Measurements from ENCODE around the gene KLHL12. TPM values are rescaled to one million over a fixed set of nuclear protein-coding genes. Genes with fewer than 3 reads are reported as not detected.

KLHL12 gene
- total RNA-seq, 1 donor = 29.6 TPM

DNA sequence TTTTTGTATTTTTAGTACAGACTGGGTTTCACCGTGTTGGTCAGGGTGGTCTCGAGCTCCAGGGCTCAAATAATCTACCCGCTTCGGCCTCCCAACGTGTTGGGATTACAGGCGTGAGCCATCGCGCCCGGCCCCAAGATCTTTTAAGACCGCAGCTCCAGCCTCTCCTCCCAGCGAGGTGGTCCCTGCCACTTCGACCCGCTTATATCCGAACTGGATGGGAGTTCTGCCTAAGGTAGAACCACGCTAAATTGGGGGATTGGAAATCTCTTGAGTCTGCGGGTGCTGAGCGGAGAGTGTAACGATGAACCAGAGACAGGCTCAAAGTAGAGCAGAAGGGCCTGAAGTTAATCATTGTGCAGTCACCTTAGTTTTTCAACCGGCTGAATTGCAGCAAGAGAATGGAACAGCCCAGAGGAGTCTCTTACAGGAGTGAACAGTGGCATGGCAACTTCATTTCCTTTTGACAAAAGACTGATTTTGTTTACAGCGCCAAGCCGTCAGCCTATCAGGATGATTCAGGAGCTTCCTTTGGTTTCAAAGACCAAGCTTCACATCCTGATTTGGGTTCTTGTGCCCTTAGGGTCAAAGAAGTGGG is 40.7 kb upstream of the KLHL12 start:
- no peak for DNase-seq (ENCODE audit: low read depth)
- TF ChIP-seq, protein P1, sequence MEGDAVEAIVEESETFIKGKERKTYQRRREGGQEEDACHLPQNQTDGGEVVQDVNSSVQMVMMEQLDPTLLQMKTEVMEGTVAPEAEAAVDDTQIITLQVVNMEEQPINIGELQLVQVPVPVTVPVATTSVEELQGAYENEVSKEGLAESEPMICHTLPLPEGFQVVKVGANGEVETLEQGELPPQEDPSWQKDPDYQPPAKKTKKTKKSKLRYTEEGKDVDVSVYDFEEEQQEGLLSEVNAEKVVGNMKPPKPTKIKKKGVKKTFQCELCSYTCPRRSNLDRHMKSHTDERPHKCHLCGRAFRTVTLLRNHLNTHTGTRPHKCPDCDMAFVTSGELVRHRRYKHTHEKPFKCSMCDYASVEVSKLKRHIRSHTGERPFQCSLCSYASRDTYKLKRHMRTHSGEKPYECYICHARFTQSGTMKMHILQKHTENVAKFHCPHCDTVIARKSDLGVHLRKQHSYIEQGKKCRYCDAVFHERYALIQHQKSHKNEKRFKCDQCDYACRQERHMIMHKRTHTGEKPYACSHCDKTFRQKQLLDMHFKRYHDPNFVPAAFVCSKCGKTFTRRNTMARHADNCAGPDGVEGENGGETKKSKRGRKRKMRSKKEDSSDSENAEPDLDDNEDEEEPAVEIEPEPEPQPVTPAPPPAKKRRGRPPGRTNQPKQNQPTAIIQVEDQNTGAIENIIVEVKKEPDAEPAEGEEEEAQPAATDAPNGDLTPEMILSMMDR (IDR thresholded peaks at IDR 0.05; ENCODE audit: insufficient read depth, low read length) = no peak
- peak overlapping the region; percentile 65 for H3K4me3 ChIP-seq (ENCODE audit: low read depth, low read length)

DNA sequence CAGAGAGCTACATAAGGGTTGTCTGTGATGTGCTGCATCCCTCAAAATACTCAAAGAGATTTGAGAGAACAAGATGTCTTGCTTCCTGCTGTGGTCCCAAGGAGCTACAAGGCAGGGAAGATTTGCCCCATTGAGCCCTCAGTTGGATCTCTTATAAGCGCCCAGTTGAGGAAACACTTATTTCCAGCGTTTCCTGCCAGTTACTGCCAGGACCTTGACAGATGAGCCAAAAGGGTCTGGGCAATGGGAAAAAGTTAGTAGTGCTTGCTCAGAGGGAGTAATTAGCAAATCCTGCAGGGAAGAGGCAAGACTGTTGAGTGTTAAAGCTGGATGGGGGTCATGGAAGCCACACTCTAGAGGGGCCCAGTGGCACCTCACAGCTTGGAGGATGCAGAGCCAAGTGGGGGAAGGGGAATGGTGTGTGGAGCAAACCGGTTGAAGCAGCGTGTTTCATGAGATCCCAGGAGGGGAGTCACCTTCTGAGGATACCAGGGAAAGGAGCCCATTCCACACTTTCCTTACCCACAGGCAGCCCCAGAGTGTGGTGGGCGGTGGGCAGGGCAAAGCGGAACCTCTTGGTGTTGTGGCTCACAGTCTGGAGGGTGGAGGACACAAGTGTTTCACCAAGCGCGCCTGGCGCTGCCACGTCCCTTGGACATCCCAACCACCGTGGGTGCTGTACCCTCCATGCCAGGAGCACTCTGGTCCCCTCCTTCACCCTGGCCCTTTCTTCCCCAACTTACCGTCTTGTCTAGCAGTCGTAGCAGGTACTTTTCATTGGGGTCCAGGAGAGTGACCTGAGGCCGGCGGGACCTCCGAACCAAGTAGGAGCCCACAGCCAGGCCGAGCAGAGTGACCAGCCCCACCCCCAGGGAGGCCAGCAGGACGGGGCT is 39.2 kb upstream of the KLHL12 start:
- TF ChIP-seq, protein P1 (IDR thresholded peaks at IDR 0.05; ENCODE audit: insufficient read depth, low read length) = no peak
- peak overlapping the region; percentile 92 for H3K4me3 ChIP-seq (ENCODE audit: low read depth, low read length)
- DNase-seq (ENCODE audit: low read depth) = no peak

DNA sequence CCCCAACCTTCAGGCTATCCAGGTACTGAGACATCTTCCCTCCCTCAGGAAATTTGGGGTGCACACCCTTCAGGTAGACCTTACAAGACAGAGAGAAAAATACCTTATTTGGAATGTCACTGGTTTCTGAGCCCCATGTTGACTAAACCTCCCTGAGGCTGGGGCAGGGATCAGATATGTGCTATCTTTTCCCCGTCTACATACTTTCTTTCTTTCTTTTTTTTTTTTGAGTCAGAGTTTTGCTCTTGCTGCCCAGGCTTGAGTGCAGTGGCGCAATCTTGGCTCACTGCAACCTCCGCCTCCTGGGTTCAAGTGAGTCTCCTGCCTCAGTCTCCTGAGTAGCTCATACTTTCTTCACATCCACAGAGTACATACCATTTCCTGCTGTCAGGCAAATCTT is 38.4 kb upstream of the KLHL12 start:
- no peak overlapping the region for H3K4me3 ChIP-seq (ENCODE audit: low read depth, low read length)
- DNase-seq (ENCODE audit: low read depth) = no peak
- TF ChIP-seq, protein P1 (IDR thresholded peaks at IDR 0.05; ENCODE audit: insufficient read depth, low read length) = no peak

DNA sequence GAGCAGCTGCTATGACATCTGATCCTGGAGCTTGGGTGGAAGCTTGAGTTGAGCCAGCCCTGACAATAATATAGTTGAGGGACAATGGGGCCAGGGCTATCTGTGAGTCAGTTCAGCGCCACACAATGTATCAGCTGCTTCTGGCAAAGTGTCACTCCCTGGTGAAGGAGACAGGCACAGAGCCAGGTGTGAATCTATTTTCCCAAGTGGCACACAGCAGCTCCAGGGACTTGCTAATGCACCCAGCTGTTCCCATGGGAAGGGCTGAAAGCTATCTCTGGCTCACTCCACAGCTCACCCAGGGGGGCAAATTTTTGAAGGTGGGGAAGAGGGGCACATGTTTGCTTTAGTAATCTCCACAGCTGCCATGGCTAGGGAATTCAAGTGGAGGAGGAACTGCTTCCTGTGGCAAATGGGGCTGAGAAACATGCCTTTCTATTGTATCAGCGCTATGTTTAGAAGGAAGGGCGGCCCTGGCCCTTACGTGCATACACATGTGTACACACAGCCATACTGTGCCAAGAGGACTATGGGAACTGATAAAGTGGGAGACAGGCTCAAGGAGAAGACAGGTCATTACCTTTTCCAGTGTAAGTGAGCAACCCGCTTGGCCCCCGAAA is 37.9 kb upstream of the KLHL12 start:
- DNase-seq (ENCODE audit: low read depth) = peak; percentile 32

DNA sequence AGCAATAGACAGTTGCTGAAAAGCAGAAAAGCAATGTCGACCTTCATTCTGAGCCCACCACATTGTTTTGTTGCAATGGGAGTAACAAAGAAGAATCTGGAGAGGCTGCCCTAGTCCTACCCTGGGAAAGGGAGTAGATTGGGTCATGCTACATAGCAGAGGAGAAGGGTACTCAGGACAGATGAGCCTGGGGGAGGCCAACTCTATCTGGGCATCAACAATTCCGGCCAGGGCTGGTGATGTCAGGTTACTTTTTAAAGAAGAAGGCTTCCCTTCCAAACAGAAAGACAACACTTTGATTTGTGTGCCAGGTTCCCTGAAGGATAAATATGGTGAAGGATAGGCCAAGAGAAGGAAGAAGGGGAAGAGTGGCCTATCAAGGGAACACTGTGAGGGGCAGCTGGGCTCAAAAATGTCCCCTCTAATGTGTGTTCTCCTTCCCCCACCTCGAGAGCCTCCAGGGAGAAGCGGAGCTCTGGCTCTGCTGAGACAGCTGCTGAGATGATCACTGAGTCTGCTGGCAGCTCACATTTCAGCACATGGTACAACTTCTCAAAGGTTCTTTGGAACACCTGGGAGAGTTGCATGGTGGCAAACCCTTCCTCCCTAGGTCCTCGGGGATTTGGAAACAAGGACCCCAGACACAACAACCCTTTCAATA is 34.3 kb upstream of the KLHL12 start:
- H3K4me3 ChIP-seq (ENCODE audit: low read depth, low read length) = no peak overlapping the region
- DNase-seq (ENCODE audit: low read depth) = no peak
- TF ChIP-seq, protein P1 (IDR thresholded peaks at IDR 0.05; ENCODE audit: insufficient read depth, low read length) = no peak

More for the DNA sequence above, 37.9 kb upstream of the KLHL12 start:
- TF ChIP-seq, protein P1 (IDR thresholded peaks at IDR 0.05; ENCODE audit: insufficient read depth, low read length) = no peak
- no peak overlapping the region for H3K4me3 ChIP-seq (ENCODE audit: low read depth, low read length)

DNA sequence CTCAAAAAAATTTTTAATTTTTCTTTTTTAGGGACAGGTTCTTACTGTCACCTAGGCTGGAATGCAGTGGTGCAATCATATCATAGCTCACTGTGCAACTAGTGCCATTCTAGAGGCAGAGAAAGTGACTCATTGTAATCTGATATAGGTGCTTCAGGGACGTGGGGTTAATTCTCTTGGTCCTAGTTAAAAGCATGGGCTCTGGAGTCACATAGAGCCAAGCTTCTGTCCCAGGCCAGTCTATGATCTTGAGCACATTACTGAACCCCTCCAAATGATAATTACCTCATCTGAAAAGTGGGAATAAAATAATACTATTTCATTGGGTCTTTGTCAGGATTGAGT is 32.2 kb upstream of the KLHL12 start:
- TF ChIP-seq, protein P1 (IDR thresholded peaks at IDR 0.05; ENCODE audit: insufficient read depth, low read length) = no peak
- DNase-seq (ENCODE audit: low read depth) = no peak
- H3K4me3 ChIP-seq (ENCODE audit: low read depth, low read length) = no peak overlapping the region
